HepG2 (cell line): ENCODE data around the gene GRK3. TPM values are rescaled to one million over a fixed set of nuclear protein-coding genes. Genes with fewer than 3 reads are reported as not detected.

Experiments
- ATAC-seq: fragments of 200-7000 bp; cut with Tn5 transposase; 3 replicates; pipeline ENCODE4 v1.9.1; 2020; ENCODE audit warnings: mild to moderate bottlenecking, moderate library complexity
- BruUV-seq: library from RNA; stranded (reverse); fragments of 400-500 nt; replicated peaks from 2 replicates; lab custom pipeline; 2021; lab: Mats Ljungman, UMichigan
- CTCF ChIA-PET: fragments of 300-600 bp; formaldehyde crosslinking; extraction: SDS; loops from one replicate; lab custom pipeline; 2021; ENCODE audit warnings: low total read pairs, inconsistent platforms, low intra/inter-chr PET ratio; lab: Yijun Ruan, JAX
- POLR2A ChIA-PET: fragments of 350-600 bp; sonication (Branson Sonifier 250); formaldehyde crosslinking; loops from one replicate; lab custom pipeline; 2020; ENCODE audit warnings: antibody characterized with exemption, inconsistent platforms; lab: Yijun Ruan, JAX
- DNase-seq: peaks from one replicate; pipeline ENCODE4 v3.0.0-alpha.2; 2015; ENCODE audit warnings: low spot score
- FAIRE-seq: peaks from 3 replicates; lab custom pipeline; 2011; peaks lifted over from hg19 to GRCh38; lab: Jason Lieb, UNC
- H2AFZ ChIP-seq: one replicate; pipeline ENCODE4 v1.6.1; 2011; ENCODE audit warnings: low read length, inconsistent platforms
- H3K27ac ChIP-seq: fragments of 300-600 bp; 3 replicates; pipeline ENCODE4 v1.8.0; 2011; ENCODE audit warnings: mixed run types, mild to moderate bottlenecking, mixed read lengths, low read length, inconsistent platforms; ENCODE audit not compliant: insufficient read depth; ENCODE audit errors: extremely low read length
- H3K27me3 ChIP-seq, 2 experiments: fragments of 200-600 bp in 1 of 2; 2 replicates in 1 of 2; 3 replicates in 1 of 2; pipeline versions ENCODE4 v1.6.0 to v1.8.0; 2011; ENCODE audit warnings: low read length in 2 of 2, mild to moderate bottlenecking in 2 of 2, moderate library complexity in 2 of 2, inconsistent platforms in 1 of 2; ENCODE audit not compliant: insufficient read depth in 2 of 2, control insufficient read depth in 1 of 2
- H3K36me3 ChIP-seq, 2 experiments: fragments of 200-600 bp in 1 of 2; replicated peaks in 1 of 2; 2 replicates in 1 of 2; 3 replicates in 1 of 2; pipeline versions ENCODE4 v1.5.1 to v1.8.0; 2011; ENCODE audit warnings: low read length in 2 of 2, inconsistent platforms in 1 of 2; ENCODE audit not compliant: insufficient read depth in 2 of 2, control insufficient read depth in 1 of 2
- H3K4me1 ChIP-seq: 2 replicates; pipeline ENCODE4 v1.5.1; 2012; ENCODE audit warnings: low read length, inconsistent platforms; ENCODE audit not compliant: insufficient read depth
- H3K4me2 ChIP-seq: 2 replicates; pipeline ENCODE4 v1.6.0; 2011; ENCODE audit warnings: low read depth, low read length, inconsistent platforms
- H3K4me3 ChIP-seq, 3 experiments: fragments of 200-600 bp in 1 of 3; sonication (generic), shearing (Covaris generic) in 1 of 3; replicated peaks in 1 of 3; 2 replicates each; pipeline ENCODE4 v1.5.1; 2011 to 2016; ENCODE audit warnings: low read length in 3 of 3, inconsistent platforms in 2 of 3, low read depth in 2 of 3, mild to moderate bottlenecking in 2 of 3, control low read depth in 1 of 3, mixed read lengths in 1 of 3; ENCODE audit not compliant: insufficient read depth in 1 of 3
- H3K79me2 ChIP-seq: one replicate; pipeline ENCODE4 v1.6.1; 2011; ENCODE audit warnings: low read length, inconsistent platforms; ENCODE audit not compliant: insufficient read depth
- H3K9ac ChIP-seq: 2 replicates; pipeline ENCODE4 v1.6.0; 2011; ENCODE audit warnings: mild to moderate bottlenecking, low read depth, low read length, inconsistent platforms; ENCODE audit not compliant: insufficient read depth
- H3K9me3 ChIP-seq: 2 replicates; pipeline ENCODE4 v1.5.1; 2012; ENCODE audit warnings: mild to moderate bottlenecking, low read length
- H4K20me1 ChIP-seq: 2 replicates; pipeline ENCODE4 v1.6.0; 2011; ENCODE audit warnings: inconsistent platforms, mild to moderate bottlenecking, low read length, moderate library complexity; ENCODE audit not compliant: insufficient read depth
- BHLHE40 ChIP-seq: IDR thresholded peaks from 2 replicates; pipeline ENCODE4 v1.6.1; 2011; ENCODE audit warnings: low read length, improper control_type of control experiment
- HCFC1 ChIP-seq: fragments of 150-350 bp; IDR thresholded peaks from 2 replicates; pipeline ENCODE4 v1.6.1; 2014; ENCODE audit warnings: low read depth, low read length
- HDAC6 ChIP-seq: fragments of 200-600 bp; sonication (generic); IDR thresholded peaks from 2 replicates; pipeline ENCODE4 v1.7.0; 2017; ENCODE audit warnings: mild to moderate bottlenecking, antibody characterized with exemption, low read length, low read depth
- RFXANK ChIP-seq: IDR thresholded peaks from 2 replicates; pipeline ENCODE4 v1.6.1; 2016
- RORA ChIP-seq: sonication (generic); formaldehyde crosslinking; IDR thresholded peaks from 2 replicates; pipeline ENCODE4 v1.5.0; 2020; ENCODE audit warnings: mild to moderate bottlenecking, missing genetic modification reagents, moderate library complexity
- SNAI1 ChIP-seq: sonication (generic); formaldehyde crosslinking; IDR thresholded peaks from 2 replicates; pipeline ENCODE4 v1.5.0; 2020; ENCODE audit warnings: mild to moderate bottlenecking, missing genetic modification reagents, borderline replicate concordance
- TEAD3 ChIP-seq: optimal IDR thresholded peaks from 2 replicates; pipeline ENCODE3; 2016; ENCODE audit warnings: borderline replicate concordance
- ZFP1 ChIP-seq: IDR thresholded peaks from 2 replicates; pipeline ENCODE4 v1.6.1; 2016
- ZKSCAN1 ChIP-seq: fragments of 150-350 bp; IDR thresholded peaks from 2 replicates; pipeline ENCODE4 v1.6.1; 2014; ENCODE audit warnings: low read length
- ZNF256 ChIP-seq: sonication (generic); formaldehyde crosslinking; conservative IDR thresholded peaks from 2 replicates; pipeline ENCODE4 v1.4.0; 2020; ENCODE audit warnings: missing genetic modification reagents
- ZNF598 ChIP-seq: sonication (generic); formaldehyde crosslinking; IDR thresholded peaks from 2 replicates; pipeline ENCODE4 v1.5.1; 2020; ENCODE audit warnings: mild to moderate bottlenecking, missing genetic modification reagents, borderline replicate concordance
- ZNF775 ChIP-seq: sonication (generic); formaldehyde crosslinking; IDR thresholded peaks from 2 replicates; pipeline ENCODE4 v1.4.0; 2020; ENCODE audit warnings: missing genetic modification reagents, mild to moderate bottlenecking, moderate library complexity, borderline replicate concordance
- WGBS: methylation state at CpG from one replicate; pipeline ENCODE4 v1.1.6; 2017; ENCODE audit warnings: low lambda C conversion rate; 5-methylcytosine and 5-hydroxymethylcytosine counted together
- in situ Hi-C: cut with HindIII; loops from 2 replicates; pipeline ENCODE4 v1.10.0; 2017; ENCODE audit warnings: low pct_unique_long_range_greater_than_20kb; ENCODE audit not compliant: extremely low pct_ligation_motif_present
- intact Hi-C: fragments of 100-400 bp; cut with micrococcal nuclease; formaldehyde crosslinking; loops from one replicate; pipeline ENCODE4 v1.10.0; 2022; ENCODE audit not compliant: unreplicated experiment
- polyA plus RNA-seq, 8 experiments: library from polyadenylated mRNA; depleted of rRNA in 3 of 8; stranded (reverse) in 7 of 8; unstranded in 1 of 8; fragments of >200 nt; fragmentation: Illumina TruSeq in 4 of 8; extraction: Trizol in 4 of 8; gene quantifications; 2 replicates each; pipeline versions ENCODE4 v1.2.1 to v1.2.3, GENCODE V29; 2011 to 2016; ENCODE audit warnings: low read depth in 4 of 8, missing spikeins in 1 of 8, mixed read lengths in 1 of 8; ENCODE audit not compliant: insufficient read depth in 1 of 8
- total RNA-seq, 5 experiments: library from RNA; depleted of rRNA; stranded (reverse); fragments of >200 nt; fragmentation: Illumina TruSeq; extraction: Trizol; gene quantifications; 2 replicates each; pipeline ENCODE4 v1.2.3, GENCODE V29; 2016; ENCODE audit warnings: low read depth in 1 of 5
- TF ChIP-seq, protein P1 (sequence below): sonication (generic); formaldehyde crosslinking; IDR thresholded peaks from 2 replicates; pipeline ENCODE4 v1.8.0; 2022; ENCODE audit warnings: missing genetic modification reagents, mild to moderate bottlenecking, inconsistent platforms, borderline replicate concordance

Gene GRK3
- total and polyA plus RNA-seq, 2 of the 13 experiments (the other 11 are each of a cell fraction or from before 2014, with no cell fraction given) = 8.5 to 16.7 TPM

DNA sequence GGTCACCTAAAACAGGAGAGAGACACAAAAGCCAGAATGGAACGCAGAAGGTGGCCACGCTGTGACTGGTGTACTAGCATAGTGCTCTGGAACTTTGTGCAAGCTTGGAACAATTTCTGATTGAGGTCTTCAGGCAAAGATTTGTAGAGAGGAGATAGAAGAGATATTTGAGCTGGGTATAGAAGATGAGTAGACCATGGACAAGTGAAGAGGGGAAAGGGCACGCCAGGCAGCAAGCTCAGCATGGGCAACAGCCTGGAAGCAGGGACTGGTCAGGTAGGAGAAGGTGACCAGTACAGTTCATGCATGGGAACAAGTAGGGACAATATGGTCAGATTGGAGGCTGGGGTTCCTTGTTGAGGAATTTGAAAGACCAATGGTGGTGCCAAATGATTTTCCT, 201.9 kb downstream of the GRK3 start:
- Histone ChIP-seq H3K4me2 (no peak overlapping the region), H3K36me3 (no peaks in the 10 kb centered on the region), H3K4me3 (no peak overlapping the region), H3K27me3 (peaks cover 7 to 27% of the 10 kb centered on the region in 2 experiments; a peak in 3 of 5 replicates), H3K9ac (no peak overlapping the region), H3K9me3 (peaks cover 18% of the 10 kb centered on the region), H4K20me1 (no peaks in the 10 kb centered on the region), H3K79me2 (no peaks in the 10 kb centered on the region), H2AFZ (no peak overlapping the region), H3K27ac (no peak overlapping the region), H3K4me1 (peaks cover 10% of the 10 kb centered on the region)
- ATAC-seq (no peak), FAIRE-seq (no peak)
- no TSS peak for BruUV-seq
- in situ Hi-C loops = no loop called here
- ChIA-PET POLR2A (no interaction called here), CTCF (no interaction called here)
- WGBS = 50% methylated on average over 3 of the region's 3 CpGs
- TF ChIP-seq SNAI1 (CRISPR knock-in tag) = no peak
- TF ChIP-seq ZKSCAN1 = no peak
- TF ChIP-seq HCFC1 = no peak
- TF ChIP-seq, protein P1, sequence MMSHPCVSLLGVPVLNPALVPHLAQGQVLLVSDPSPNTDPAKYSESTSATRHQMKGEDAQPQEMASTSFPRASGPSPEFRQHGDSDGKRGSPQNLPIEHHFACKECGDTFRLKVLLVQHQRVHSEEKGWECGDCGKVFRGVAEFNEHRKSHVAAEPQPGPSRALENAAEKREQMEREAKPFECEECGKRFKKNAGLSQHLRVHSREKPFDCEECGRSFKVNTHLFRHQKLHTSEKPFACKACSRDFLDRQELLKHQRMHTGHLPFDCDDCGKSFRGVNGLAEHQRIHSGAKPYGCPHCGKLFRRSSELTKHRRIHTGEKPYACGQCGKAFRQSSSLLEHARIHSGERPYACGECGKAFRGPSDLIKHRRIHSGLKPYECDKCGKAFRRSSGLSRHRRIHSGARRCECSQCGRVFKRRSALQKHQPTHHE (CRISPR knock-in tag) = no peak
- no peak for TF ChIP-seq ZNF256 (CRISPR knock-in tag)
- TF ChIP-seq RORA (CRISPR knock-in tag) = no peak
- no peak for TF ChIP-seq ZNF598 (CRISPR knock-in tag)
- TF ChIP-seq ZFP1 (CRISPR knock-in tag) = peak; percentile 98; the same call in 1 of the 2 replicates
- TF ChIP-seq, all 625 proteins: peak for 1
- no peak for DNase-seq
- intact Hi-C loops = no loop called here

DNA sequence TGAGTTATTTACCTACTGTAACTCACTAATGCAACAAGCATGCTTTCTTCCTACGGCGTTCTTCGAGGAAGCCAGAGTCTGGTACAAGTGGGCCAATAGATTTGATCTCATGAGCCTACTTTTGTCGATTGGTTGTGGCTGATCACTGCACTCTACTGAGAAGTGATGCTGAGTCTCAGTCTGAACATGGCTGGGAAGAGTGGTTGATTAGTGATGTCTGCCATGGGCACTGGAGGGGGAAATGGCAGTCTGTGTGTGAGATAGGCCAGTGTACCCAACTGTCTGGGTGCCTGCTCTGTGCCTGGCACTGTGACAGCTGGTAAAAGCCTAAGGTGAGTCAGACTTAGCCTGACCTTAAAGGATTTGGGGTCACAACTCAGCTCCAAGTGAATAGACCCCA, 205.9 kb downstream of the GRK3 start:
- H3K4me1 ChIP-seq = 0 out of 2 replicates have a peak, but pooled peaks cover 6% of the 10 kb centered on the region
- H2AFZ ChIP-seq = no peak overlapping the region
- TF ChIP-seq HDAC6 (no peak), TEAD3 (CRISPR knock-in tag) (no peak), BHLHE40 (no peak), ZNF775 (CRISPR knock-in tag) (no peak), RFXANK (no peak)
- DNase-seq (no peak), FAIRE-seq (no peak), ATAC-seq (no peak)
- no TSS peak for BruUV-seq
- no peak overlapping the region for H3K4me3 ChIP-seq
- H3K79me2 ChIP-seq = no peaks in the 10 kb centered on the region
- peaks cover 18% of the 10 kb centered on the region for H3K9me3 ChIP-seq
- peaks cover 7 to 27% of the 10 kb centered on the region in 2 experiments; a peak in 3 of 5 replicates for H3K27me3 ChIP-seq
- 90% methylated on average over 4 of the region's 4 CpGs for WGBS
- ChIA-PET CTCF (no interaction called here), POLR2A (no interaction called here)
- intact Hi-C loops = loop anchor here (5.0 kb wide), 2 partner anchors 68 to 228 kb away; no protein-coding TSS in a partner anchor
- H3K9ac ChIP-seq = no peak overlapping the region
- H3K27ac ChIP-seq = no peak overlapping the region
- no peak overlapping the region for H3K4me2 ChIP-seq
- no peaks in the 10 kb centered on the region for H3K36me3 ChIP-seq
- in situ Hi-C loops = loop anchor here (5.0 kb wide), 2 partner anchors 308 to 562 kb away; no protein-coding TSS in a partner anchor
- no peaks in the 10 kb centered on the region for H4K20me1 ChIP-seq
